H9 (cell line): ENCODE data around the gene C11orf65. TPM values are rescaled to one million over a fixed set of nuclear protein-coding genes. Genes with fewer than 3 reads are reported as not detected.

Source experiments
- DNase-seq: peaks from one replicate; pipeline ENCODE4 v3.0.0-alpha.2; 2017
- H2AFZ ChIP-seq: one replicate; pipeline ENCODE4 v1.6.1; 2013; ENCODE audit warnings: mild to moderate bottlenecking, low read length, control low read depth, moderate library complexity
- H2AK5ac ChIP-seq: 2 replicates; pipeline ENCODE4 v1.6.1; 2013; ENCODE audit warnings: low read length, control low read depth, mixed read lengths; ENCODE audit not compliant: insufficient read length
- H2BK120ac ChIP-seq: one replicate; pipeline ENCODE4 v1.6.1; 2013; ENCODE audit warnings: low read depth, mild to moderate bottlenecking, low read length, control low read depth, inconsistent platforms; ENCODE audit not compliant: poor library complexity, severe bottlenecking
- H2BK12ac ChIP-seq: 2 replicates; pipeline ENCODE4 v1.6.1; 2013; ENCODE audit warnings: low read length, control low read depth, mixed read lengths, low read depth; ENCODE audit not compliant: insufficient read length
- H2BK15ac ChIP-seq: 2 replicates; pipeline ENCODE4 v1.6.1; 2013; ENCODE audit warnings: low read depth, low read length, control low read depth
- H2BK20ac ChIP-seq: one replicate; pipeline ENCODE4 v1.6.1; 2013; ENCODE audit warnings: low read depth, mild to moderate bottlenecking, low read length, control low read depth, inconsistent platforms; ENCODE audit not compliant: poor library complexity, severe bottlenecking
- H2BK5ac ChIP-seq: 2 replicates; pipeline ENCODE4 v1.6.1; 2013; ENCODE audit warnings: low read length, control low read depth, mixed read lengths; ENCODE audit not compliant: insufficient read length
- H3K14ac ChIP-seq: 2 replicates; pipeline ENCODE4 v1.6.1; 2013; ENCODE audit warnings: low read length, control low read depth; ENCODE audit not compliant: insufficient read depth
- H3K18ac ChIP-seq: 2 replicates; pipeline ENCODE4 v1.6.1; 2013; ENCODE audit warnings: low read depth, mild to moderate bottlenecking, mixed read lengths, low read length, control low read depth; ENCODE audit not compliant: insufficient read length
- H3K23ac ChIP-seq: 2 replicates; pipeline ENCODE4 v1.6.1; 2013; ENCODE audit warnings: low read length, control low read depth, mixed read lengths, low read depth; ENCODE audit not compliant: insufficient read length
- H3K23me2 ChIP-seq: 2 replicates; pipeline ENCODE4 v1.6.1; 2013; ENCODE audit warnings: low read depth, mild to moderate bottlenecking, mixed read lengths, low read length, control low read depth; ENCODE audit not compliant: insufficient read length, poor library complexity, severe bottlenecking
- H3K27ac ChIP-seq: 2 replicates; pipeline ENCODE4 v1.5.1; 2013; ENCODE audit warnings: low read length, control low read depth, mixed read lengths, low read depth; ENCODE audit not compliant: insufficient read length
- H3K27me3 ChIP-seq: 2 replicates; pipeline ENCODE4 v1.6.1; 2013; ENCODE audit warnings: low read length, control low read depth, inconsistent platforms; ENCODE audit not compliant: insufficient read depth
- H3K4ac ChIP-seq: 2 replicates; pipeline ENCODE4 v1.6.1; 2013; ENCODE audit warnings: low read depth, mild to moderate bottlenecking, control low read depth, inconsistent platforms, low read length, moderate library complexity
- H3K4me1 ChIP-seq: 2 replicates; pipeline ENCODE4 v1.6.1; 2013; ENCODE audit warnings: low read length, control low read depth, inconsistent platforms; ENCODE audit not compliant: insufficient read depth
- H3K4me2 ChIP-seq: 2 replicates; pipeline ENCODE4 v1.6.1; 2013; ENCODE audit warnings: low read length, control low read depth, mixed read lengths; ENCODE audit not compliant: insufficient read length, insufficient read depth
- H3K56ac ChIP-seq: 2 replicates; pipeline ENCODE4 v1.6.1; 2013; ENCODE audit warnings: low read depth, mild to moderate bottlenecking, mixed read lengths, low read length, control low read depth; ENCODE audit not compliant: insufficient read length
- H3K79me1 ChIP-seq: 2 replicates; pipeline ENCODE4 v1.6.1; 2013; ENCODE audit warnings: low read depth, mild to moderate bottlenecking, moderate library complexity, low read length, control low read depth, inconsistent platforms; ENCODE audit not compliant: insufficient read depth, poor library complexity, severe bottlenecking
- H3K79me2 ChIP-seq: 2 replicates; pipeline ENCODE4 v1.6.1; 2013; ENCODE audit warnings: low read length, control low read depth, inconsistent platforms; ENCODE audit not compliant: insufficient read depth
- H3K9ac ChIP-seq: 2 replicates; pipeline ENCODE4 v1.6.1; 2013; ENCODE audit warnings: low read length, control low read depth, mixed read lengths; ENCODE audit not compliant: insufficient read length; ENCODE audit errors: extremely low read depth
- H3K9me3 ChIP-seq: one replicate; pipeline ENCODE4 v1.6.1; 2013; ENCODE audit warnings: low read depth, low read length, inconsistent platforms; ENCODE audit not compliant: control insufficient read depth
- H3T11ph ChIP-seq: one replicate; pipeline ENCODE4 v1.6.1; 2013; ENCODE audit warnings: mild to moderate bottlenecking, low read length, control low read depth, inconsistent platforms
- H4K20me1 ChIP-seq: one replicate; pipeline ENCODE4 v1.6.1; 2013; ENCODE audit not compliant: control insufficient read depth, insufficient read length, insufficient read depth
- H4K5ac ChIP-seq: 2 replicates; pipeline ENCODE4 v1.6.1; 2013; ENCODE audit warnings: low read depth, mild to moderate bottlenecking, mixed read lengths, low read length, control low read depth; ENCODE audit not compliant: insufficient read length
- H4K8ac ChIP-seq: replicated peaks from 2 replicates; pipeline ENCODE4 v1.6.1; 2013; ENCODE audit warnings: low read length, control low read depth, mixed read lengths, low read depth; ENCODE audit not compliant: insufficient read length
- H4K91ac ChIP-seq: 2 replicates; pipeline ENCODE4 v1.6.1; 2013; ENCODE audit warnings: low read depth, mild to moderate bottlenecking, moderate library complexity, mixed read lengths, low read length, control low read depth; ENCODE audit not compliant: insufficient read length
- H3K27ac Mint-ChIP-seq, 3 experiments: 2 replicates in 2 of 3; 3 replicates in 1 of 3; pipeline ENCODE4 v1.8.0; 2020 to 2021; ENCODE audit warnings: mixed read lengths in 3 of 3, mild to moderate bottlenecking in 1 of 3, moderate library complexity in 1 of 3
- H3K27me3 Mint-ChIP-seq: 2 replicates; pipeline ENCODE4 v1.8.0; 2021; ENCODE audit warnings: low read depth, mild to moderate bottlenecking, moderate library complexity, mixed read lengths
- H3K36me3 Mint-ChIP-seq, 3 experiments: 2 replicates in 2 of 3; 3 replicates in 1 of 3; pipeline ENCODE4 v1.8.0; 2020 to 2021; ENCODE audit warnings: low read depth in 3 of 3, mixed read lengths in 3 of 3; ENCODE audit not compliant: insufficient read depth in 1 of 3
- H3K4me1 Mint-ChIP-seq, 2 experiments: 2 replicates each; pipeline ENCODE4 v1.8.0; 2020; ENCODE audit warnings: mixed read lengths in 2 of 2
- H3K4me3 Mint-ChIP-seq, 2 experiments: 2 replicates in 1 of 2; 3 replicates in 1 of 2; pipeline ENCODE4 v1.8.0; 2020 to 2021; ENCODE audit warnings: mild to moderate bottlenecking in 2 of 2, mixed read lengths in 2 of 2, moderate library complexity in 1 of 2
- H3K9me3 Mint-ChIP-seq, 2 experiments: 2 replicates in 1 of 2; 3 replicates in 1 of 2; pipeline ENCODE4 v1.8.0; 2020; ENCODE audit warnings: mild to moderate bottlenecking in 2 of 2, mixed read lengths in 2 of 2, moderate library complexity in 1 of 2
- CTCF ChIP-seq: fragments of 200-600 bp; sonication (generic); conservative IDR thresholded peaks from 3 replicates; pipeline ENCODE4 v1.8.0; 2021; ENCODE audit warnings: antibody characterized with exemption, mild to moderate bottlenecking
- WGBS: extraction: QIAGEN DNeasy Blood & Tissue Kit; methylation state at CpG from one replicate; pipeline ENCODE4 v1.1.7; 2013; ENCODE audit warnings: missing lambda C conversion rate, low lambda C conversion rate, mixed read lengths; ENCODE audit not compliant: insufficient read length; ENCODE audit errors: extremely low coverage; 5-methylcytosine and 5-hydroxymethylcytosine counted together
- total RNA-seq: library from RNA; stranded (reverse); gene quantifications from 2 replicates; pipeline ENCODE4 v1.2.1, GENCODE V29; 2021

C11orf65 gene
- total RNA-seq, 1 experiment from 2014 or later: 0.55 TPM

DNA sequence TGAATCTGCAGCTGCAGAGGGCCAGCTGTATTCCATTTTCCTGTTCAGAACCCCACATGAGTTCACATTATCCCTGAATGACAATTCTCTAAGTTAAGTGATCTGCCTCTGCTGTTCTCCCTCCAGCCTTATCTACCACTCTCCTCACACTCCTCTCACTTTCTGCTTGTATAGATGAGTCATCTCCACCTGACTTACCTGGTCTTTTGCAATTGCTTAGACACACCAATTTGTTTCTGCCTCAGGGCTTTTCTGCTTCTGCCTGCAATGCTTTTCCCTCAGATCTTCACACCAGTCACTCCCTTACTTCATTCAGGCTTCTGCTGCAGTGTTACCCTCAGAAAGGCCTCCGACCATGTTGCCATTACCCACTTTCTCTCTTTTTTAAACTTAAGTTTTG lies 126.4 kb downstream of the C11orf65 start:
- Histone ChIP-seq H4K20me1 (no peaks in the 10 kb centered on the region), H3K79me2 (no peaks in the 10 kb centered on the region), H3K23ac (no peak overlapping the region), H3K9me3 (no peaks in the 10 kb centered on the region), H4K8ac (no peak overlapping the region), H2BK15ac (no peak overlapping the region), H2BK120ac (no peak overlapping the region), H4K5ac (no peak overlapping the region), H2BK5ac (no peak overlapping the region), H3K27ac (no peak overlapping the region), H3K27me3 (no peaks in the 10 kb centered on the region), H3K9ac (no peak overlapping the region), H3K14ac (no peak overlapping the region), H2BK20ac (no peak overlapping the region), H4K91ac (no peak overlapping the region), H3K23me2 (no peaks in the 10 kb centered on the region), H3K56ac (no peak overlapping the region), H2AK5ac (no peak overlapping the region), H3K79me1 (no peaks in the 10 kb centered on the region), H3T11ph (no peak overlapping the region), H3K4me2 (no peak overlapping the region), H3K4ac (no peak overlapping the region), H3K18ac (no peak overlapping the region), H3K4me1 (no peaks in the 10 kb centered on the region; the same call in 1 of the 2 replicates), H2BK12ac (no peak overlapping the region), H2AFZ (no peak overlapping the region)
- Mint-ChIP-seq H3K4me3 (no peak overlapping the region), H3K36me3 (peaks cover 1 to 17% (median 8%) of the 10 kb centered on the region in 3 experiments; a peak in 5 of 7 replicates), H3K4me1 (peaks cover 21 to 25% of the 10 kb centered on the region in 2 experiments), H3K27me3 (no peaks in the 10 kb centered on the region), H3K9me3 (no peaks in the 10 kb centered on the region), H3K27ac (peak overlapping the region; percentile 14 to 77 (median 55); a peak in 5 of 7 replicates)
- no CpG with 5 or more reads among the region's 1 CpG for WGBS
- TF ChIP-seq CTCF: no peak
- peak; percentile 68 for DNase-seq
